Ovary (tissue), 9 donors: ENCODE results near the gene GPR162. TPM values are rescaled to one million over a fixed set of nuclear protein-coding genes. Genes with fewer than 3 reads are reported as not detected.
A peak's percentile ranks its signal among the peaks of the same experiment; 100 is the strongest.

Experiments used
- DNase-seq, 5 donors: peaks; one replicate each; pipeline ENCODE4 v3.0.0-alpha.2; 2019 to 2020
- H3K27ac ChIP-seq, 2 donors: fragments of 200-600 bp; one replicate each; pipeline versions ENCODE4 v1.5.1 to v1.8.0; 2019 to 2022
- H3K27me3 ChIP-seq: fragments of 200-600 bp; one replicate; pipeline ENCODE4 v1.8.0; 2022
- H3K36me3 ChIP-seq: fragments of 200-600 bp; sonication (generic); one replicate; pipeline ENCODE4 v1.5.1; 2019
- H3K4me1 ChIP-seq: one replicate; pipeline ENCODE4 v1.8.1; 2013; ENCODE audit warnings: mild to moderate bottlenecking, moderate library complexity; ENCODE audit not compliant: insufficient read depth
- H3K4me3 ChIP-seq: fragments of 200-600 bp; sonication (generic); one replicate; pipeline ENCODE4 v1.5.1; 2017
- H3K9me3 ChIP-seq, 2 donors: fragments of 200-600 bp in 1 of 2; sonication (generic) in 1 of 2; one replicate each; pipeline versions ENCODE4 v1.5.1 to v1.8.1; 2013 to 2019; ENCODE audit warnings: mild to moderate bottlenecking in 1 of 2, moderate library complexity in 1 of 2
- EP300 ChIP-seq: sonication (generic); formaldehyde crosslinking; IDR thresholded peaks from one replicate; pipeline ENCODE4 v1.6.1; 2017; ENCODE audit warnings: antibody characterized with exemption
- POLR2A ChIP-seq: fragments of 450-650 bp; IDR thresholded peaks from one replicate; pipeline ENCODE4 v1.6.1; 2017; ENCODE audit warnings: antibody characterized with exemption, mild to moderate bottlenecking, moderate library complexity
- WGBS, 3 donors: extraction: QIAGEN DNeasy Blood & Tissue Kit in 1 of 3; methylation state at CpG; one replicate each; pipeline versions ENCODE4 v1.1.5 to v1.1.7; 2013 to 2017; 5-methylcytosine and 5-hydroxymethylcytosine counted together
- intact Hi-C, 4 donors: fragments of 100-400 bp; cut with DNase I; formaldehyde crosslinking; loops; one replicate each; pipeline versions ENCODE4 v1.11.0 to v1.15.1; 2022 to 2023
- polyA plus RNA-seq, 2 donors: library from polyadenylated mRNA; stranded (reverse); fragments of 200-250 nt in 1 of 2; fragments of 350-450 nt in 1 of 2; fragmentation: Illumina TruSeq in 1 of 2; extraction: RNeasy Lipid Tissue Mini Kit (QIAGEN cat#74804) in 1 of 2; gene quantifications; one replicate each; pipeline ENCODE4 v1.2.3, GENCODE V29; 2013 to 2014
- total RNA-seq, 7 donors: library from RNA; depleted of rRNA in 2 of 7; stranded (reverse); fragments of >200 nt in 2 of 7; fragmentation: NEBNext Ultra II Directional in 3 of 7; extraction: Animal tissue kit (Norgen Biotek cat#: 25700) in 3 of 7; gene quantifications; one replicate each; pipeline versions ENCODE4 v1.1.0 to v1.2.4, GENCODE V29; 2016 to 2023
- TF ChIP-seq, protein P1 (sequence below), 3 donors: fragments of 450-650 bp in 2 of 3; fragments of 200-600 bp in 1 of 3; IDR thresholded peaks; one replicate each; pipeline versions ENCODE4 v1.5.1 to v1.8.0; 2016 to 2022; ENCODE audit warnings: antibody characterized with exemption in 3 of 3, mild to moderate bottlenecking in 1 of 3
- donor health status: DM: no; HTN: no; CAD: no; lungs with moderate emphysema.
- donor health status: DM: no; HTN: no; CAD: no.
- donor health status: Bipolar disorder and iron deficiency.
- donor health status: DM: yes; HTN: yes; CAD: no.
- donor health status: DM: no; HTN: no; CAD: no.
- donor health status: DM: yes; HTN: yes; CAD: no.

GPR162 gene
- total and polyA plus RNA-seq, 9 donors, result 0.60 to 12.0 (median 7.6) TPM

GRCh38 chr12:6826125-6826733 lies 4.6 kb downstream of the GPR162 start:
- WGBS, 3 donors, result 74 to 79% (median 76%) methylated on average over 17 of the region's 17 CpGs
- intact Hi-C loops, result loop anchor here in 3 of 4 donors (5.0 kb wide), 3 partner anchors 74 to 209 kb away; partner anchors contain the start of gene MLF2 (in 2 of the 3)
- H3K4me1 ChIP-seq, result peaks cover 11% of the 10 kb centered on the region
- peak in 1 of 5 donors; percentile 45 for DNase-seq
- no peaks in the 10 kb centered on the region for H3K9me3 ChIP-seq
- H3K27ac ChIP-seq, result no peak overlapping the region
- TF ChIP-seq EP300 (no peak), POLR2A (no peak)
- TF ChIP-seq, protein P1, sequence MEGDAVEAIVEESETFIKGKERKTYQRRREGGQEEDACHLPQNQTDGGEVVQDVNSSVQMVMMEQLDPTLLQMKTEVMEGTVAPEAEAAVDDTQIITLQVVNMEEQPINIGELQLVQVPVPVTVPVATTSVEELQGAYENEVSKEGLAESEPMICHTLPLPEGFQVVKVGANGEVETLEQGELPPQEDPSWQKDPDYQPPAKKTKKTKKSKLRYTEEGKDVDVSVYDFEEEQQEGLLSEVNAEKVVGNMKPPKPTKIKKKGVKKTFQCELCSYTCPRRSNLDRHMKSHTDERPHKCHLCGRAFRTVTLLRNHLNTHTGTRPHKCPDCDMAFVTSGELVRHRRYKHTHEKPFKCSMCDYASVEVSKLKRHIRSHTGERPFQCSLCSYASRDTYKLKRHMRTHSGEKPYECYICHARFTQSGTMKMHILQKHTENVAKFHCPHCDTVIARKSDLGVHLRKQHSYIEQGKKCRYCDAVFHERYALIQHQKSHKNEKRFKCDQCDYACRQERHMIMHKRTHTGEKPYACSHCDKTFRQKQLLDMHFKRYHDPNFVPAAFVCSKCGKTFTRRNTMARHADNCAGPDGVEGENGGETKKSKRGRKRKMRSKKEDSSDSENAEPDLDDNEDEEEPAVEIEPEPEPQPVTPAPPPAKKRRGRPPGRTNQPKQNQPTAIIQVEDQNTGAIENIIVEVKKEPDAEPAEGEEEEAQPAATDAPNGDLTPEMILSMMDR (IDR thresholded peaks at IDR 0.05), result no peak
- no peak overlapping the region for H3K4me3 ChIP-seq
- no peaks in the 10 kb centered on the region for H3K27me3 ChIP-seq
- H3K36me3 ChIP-seq, result no peaks in the 10 kb centered on the region

DNA sequence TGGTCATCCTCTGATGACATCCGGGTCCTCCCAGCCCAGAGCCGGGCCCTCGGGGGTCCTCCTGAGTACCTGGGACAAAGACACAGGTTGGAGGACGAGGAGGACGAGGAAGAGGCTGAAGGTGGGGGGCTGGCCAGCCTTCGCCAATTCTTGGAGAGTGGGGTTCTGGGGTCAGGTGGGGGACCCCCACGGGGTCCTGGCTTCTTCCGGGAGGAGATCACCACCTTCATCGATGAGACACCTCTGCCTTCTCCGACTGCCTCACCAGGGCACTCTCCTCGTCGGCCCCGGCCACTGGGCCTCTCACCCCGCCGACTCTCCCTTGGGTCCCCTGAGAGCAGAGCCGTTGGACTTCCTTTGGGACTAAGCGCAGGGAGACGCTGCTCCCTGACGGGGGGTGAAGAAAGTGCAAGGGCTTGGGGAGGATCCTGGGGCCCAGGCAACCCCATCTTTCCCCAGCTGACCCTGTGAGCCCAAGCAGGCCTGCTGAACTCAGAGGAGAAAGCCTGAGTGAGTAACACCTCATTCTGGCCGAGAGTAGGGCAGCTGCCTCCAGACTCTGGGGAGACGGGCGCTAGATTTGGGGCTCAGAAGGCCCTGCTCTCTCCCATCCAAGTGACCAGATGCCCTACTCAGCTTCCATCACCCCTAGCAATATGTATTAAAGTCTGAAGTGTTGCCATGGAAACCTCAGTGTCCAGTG lies 5.3 kb downstream of the GPR162 start:
- H3K36me3 ChIP-seq, result no peaks in the 10 kb centered on the region
- H3K9me3 ChIP-seq, result no peaks in the 10 kb centered on the region
- H3K27ac ChIP-seq, result peak overlapping the region in 1 of 2 donors; percentile 26
- DNase-seq, result peak in 4 of 5 donors; percentile 32 to 52 (median 46)
- peaks cover 8% of the 10 kb centered on the region for H3K4me1 ChIP-seq
- intact Hi-C loops, result loop anchor here in 3 of 4 donors (5.0 kb wide), 3 partner anchors 75 to 210 kb away; partner anchors contain the start of gene MLF2 (in 2 of the 3)
- H3K4me3 ChIP-seq, result no peak overlapping the region
- H3K27me3 ChIP-seq, result no peaks in the 10 kb centered on the region
- TF ChIP-seq EP300, result no peak
- TF ChIP-seq, protein P1 (IDR thresholded peaks at IDR 0.05), result no peak
- no peak for TF ChIP-seq POLR2A
- 58 to 77% (median 60%) methylated on average over 20 to 22 of the region's 22 CpGs for WGBS, 3 donors

- H3K27me3 ChIP-seq, result no peaks in the 10 kb centered on the region
- TF ChIP-seq EP300 (no peak), POLR2A (peak; percentile 15)
- TF ChIP-seq, protein P1 (IDR thresholded peaks at IDR 0.05), result no peak
- peaks cover 8% of the 10 kb centered on the region for H3K4me1 ChIP-seq
- peak; percentile 88 to 94 (median 90) for DNase-seq
- 0 to 5% (median 3%) methylated on average over 7 to 8 of the region's 8 CpGs for WGBS, 3 donors
- H3K9me3 ChIP-seq, result no peaks in the 10 kb centered on the region
- peak overlapping the region; percentile 18 for H3K4me3 ChIP-seq
- no peaks in the 10 kb centered on the region for H3K36me3 ChIP-seq
- intact Hi-C loops, result loop anchor here in 3 of 4 donors (5.0 kb wide), 3 partner anchors 75 to 210 kb away; partner anchors contain the start of gene MLF2 (in 2 of the 3)
- H3K27ac ChIP-seq, result peak overlapping the region in 1 of 2 donors; percentile 26
These were observed 5.9 kb downstream of the GPR162 start for GRCh38 chr12:6827437-6827911.

- peak; percentile 70 to 74 (median 73) for DNase-seq
- peak; percentile 46 for TF ChIP-seq POLR2A
- TF ChIP-seq, protein P1 (IDR thresholded peaks at IDR 0.05), result no peak
- no peaks in the 10 kb centered on the region for H3K36me3 ChIP-seq
- intact Hi-C loops, result loop anchor here in 3 of 4 donors (5.0 kb wide), 3 partner anchors 76 to 211 kb away; partner anchors contain the start of gene MLF2 (in 2 of the 3)
- peaks cover 8% of the 10 kb centered on the region for H3K4me1 ChIP-seq
- WGBS, 3 donors, result 1 to 2% (median 1%) methylated on average over 19 to 60 of the region's 60 CpGs
- H3K9me3 ChIP-seq, result no peaks in the 10 kb centered on the region
- H3K4me3 ChIP-seq, result peak within 1 kb of the TSS; percentile 95
- H3K27ac ChIP-seq, result peak within 1 kb of the TSS; percentile 79 to 93
- H3K27me3 ChIP-seq, result no peaks in the 10 kb centered on the region
These were observed 6.6 kb downstream of the GPR162 start, which contains the start of gene P3H3 for GRCh38 chr12:6827982-6828780. P3H3 (plus strand) TSS chr12:6828407; CDS start chr12:6828441, 34 bp downstream.
